Occipital lobe (tissue), 2 donors: ENCODE results near the gene MYOCD. TPM values are rescaled to one million over a fixed set of nuclear protein-coding genes. Genes with fewer than 3 reads are reported as not detected.
"Not testable (repeated sequence)": the region's sequence is repeated elsewhere in the genome, so short reads cannot be mapped to it uniquely, and the experiment has no call there.

Experiments
- DNase-seq: peaks from one replicate; lab custom pipeline; 2025; lab: John Stamatoyannopoulos, UW
- total RNA-seq: library from RNA; depleted of rRNA; stranded (reverse); fragments of >200 nt; gene quantifications from one replicate; pipeline ENCODE4 v1.2.3, GENCODE V29; 2014

MYOCD gene, protein sequence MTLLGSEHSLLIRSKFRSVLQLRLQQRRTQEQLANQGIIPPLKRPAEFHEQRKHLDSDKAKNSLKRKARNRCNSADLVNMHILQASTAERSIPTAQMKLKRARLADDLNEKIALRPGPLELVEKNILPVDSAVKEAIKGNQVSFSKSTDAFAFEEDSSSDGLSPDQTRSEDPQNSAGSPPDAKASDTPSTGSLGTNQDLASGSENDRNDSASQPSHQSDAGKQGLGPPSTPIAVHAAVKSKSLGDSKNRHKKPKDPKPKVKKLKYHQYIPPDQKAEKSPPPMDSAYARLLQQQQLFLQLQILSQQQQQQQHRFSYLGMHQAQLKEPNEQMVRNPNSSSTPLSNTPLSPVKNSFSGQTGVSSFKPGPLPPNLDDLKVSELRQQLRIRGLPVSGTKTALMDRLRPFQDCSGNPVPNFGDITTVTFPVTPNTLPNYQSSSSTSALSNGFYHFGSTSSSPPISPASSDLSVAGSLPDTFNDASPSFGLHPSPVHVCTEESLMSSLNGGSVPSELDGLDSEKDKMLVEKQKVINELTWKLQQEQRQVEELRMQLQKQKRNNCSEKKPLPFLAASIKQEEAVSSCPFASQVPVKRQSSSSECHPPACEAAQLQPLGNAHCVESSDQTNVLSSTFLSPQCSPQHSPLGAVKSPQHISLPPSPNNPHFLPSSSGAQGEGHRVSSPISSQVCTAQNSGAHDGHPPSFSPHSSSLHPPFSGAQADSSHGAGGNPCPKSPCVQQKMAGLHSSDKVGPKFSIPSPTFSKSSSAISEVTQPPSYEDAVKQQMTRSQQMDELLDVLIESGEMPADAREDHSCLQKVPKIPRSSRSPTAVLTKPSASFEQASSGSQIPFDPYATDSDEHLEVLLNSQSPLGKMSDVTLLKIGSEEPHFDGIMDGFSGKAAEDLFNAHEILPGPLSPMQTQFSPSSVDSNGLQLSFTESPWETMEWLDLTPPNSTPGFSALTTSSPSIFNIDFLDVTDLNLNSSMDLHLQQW
- 0.16 TPM for total RNA-seq

GRCh38 chr17:12665263-12666210 is at the start of gene MYOCD:
MYOCD (plus strand) TSS chr17:12665890; CDS start chr17:12666189, 299 bp downstream.
- no peak for DNase-seq

GRCh38 chr17:12616161-12616560 is 49.5 kb upstream of the MYOCD start:
- DNase-seq, result no peak

GRCh38 chr17:12618557-12618956 is 47.1 kb upstream of the MYOCD start:
- DNase-seq, result no peak

DNA sequence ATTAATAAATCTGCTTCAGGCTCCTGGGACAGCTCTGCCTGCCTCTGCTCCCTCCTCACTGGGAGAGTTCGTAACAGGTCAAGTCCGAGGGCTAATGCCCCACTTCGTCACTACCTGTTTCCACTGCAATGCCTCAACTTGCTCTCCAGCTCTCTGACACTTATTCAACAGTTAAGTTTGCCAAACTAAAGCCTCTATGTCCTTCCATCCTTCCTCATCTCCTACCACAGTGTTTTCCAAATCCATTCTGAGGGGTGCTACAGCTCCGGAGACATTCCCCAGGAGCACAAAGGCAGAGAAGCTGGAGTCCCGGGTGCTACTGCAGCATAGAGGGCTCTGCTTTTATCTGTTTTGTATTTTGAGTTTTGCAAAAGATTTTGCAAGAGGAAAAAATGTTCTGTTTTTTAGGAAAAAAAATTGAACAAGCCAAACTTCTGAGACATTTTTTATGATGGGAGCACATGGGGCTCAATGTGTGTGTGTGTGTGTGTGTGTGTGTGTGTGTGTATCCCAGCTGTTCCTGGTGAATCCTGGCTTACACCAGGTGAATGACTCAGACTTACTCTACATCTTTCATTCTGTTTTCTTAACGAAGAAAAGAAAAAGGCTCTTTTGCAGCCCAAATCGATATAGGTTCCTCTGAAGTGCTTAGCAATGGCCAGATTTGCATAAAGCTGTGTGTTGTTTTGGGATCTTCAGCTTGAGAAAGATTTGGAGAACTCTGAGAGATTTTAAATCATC is 46.1 kb upstream of the MYOCD start:
- DNase-seq, result no peak

- no peak for DNase-seq
Observed at GRCh38 chr17:12620200-12620720, 45.4 kb upstream of the MYOCD start.

GRCh38 chr17:12622726-12623125 is 43.0 kb upstream of the MYOCD start:
- DNase-seq, result no peak

- DNase-seq, result no peak
Observed at GRCh38 chr17:12623220-12623848, 42.4 kb upstream of the MYOCD start.

- DNase-seq, result no peak
Observed at GRCh38 chr17:12624211-12624610, 41.5 kb upstream of the MYOCD start.

DNA sequence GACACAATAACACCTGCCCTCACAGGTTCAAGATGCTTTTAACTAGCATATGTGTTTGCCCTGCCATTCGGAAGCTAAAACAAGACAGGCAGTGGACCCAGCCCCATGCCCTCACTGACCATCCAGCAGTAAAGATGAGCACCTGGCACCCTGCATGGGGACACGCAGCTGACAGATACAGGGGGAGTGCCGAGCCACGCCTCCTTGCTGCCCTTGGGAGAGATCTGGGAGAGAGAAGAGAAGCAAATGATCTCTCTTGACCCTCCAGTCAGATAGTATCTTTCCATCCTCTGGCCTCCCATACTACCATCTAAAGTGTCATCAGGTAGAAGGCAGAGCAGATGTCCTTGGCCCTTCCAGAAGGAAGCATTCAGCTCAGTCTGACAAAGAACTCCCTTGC is 40.6 kb upstream of the MYOCD start:
- DNase-seq, result no peak

DNA sequence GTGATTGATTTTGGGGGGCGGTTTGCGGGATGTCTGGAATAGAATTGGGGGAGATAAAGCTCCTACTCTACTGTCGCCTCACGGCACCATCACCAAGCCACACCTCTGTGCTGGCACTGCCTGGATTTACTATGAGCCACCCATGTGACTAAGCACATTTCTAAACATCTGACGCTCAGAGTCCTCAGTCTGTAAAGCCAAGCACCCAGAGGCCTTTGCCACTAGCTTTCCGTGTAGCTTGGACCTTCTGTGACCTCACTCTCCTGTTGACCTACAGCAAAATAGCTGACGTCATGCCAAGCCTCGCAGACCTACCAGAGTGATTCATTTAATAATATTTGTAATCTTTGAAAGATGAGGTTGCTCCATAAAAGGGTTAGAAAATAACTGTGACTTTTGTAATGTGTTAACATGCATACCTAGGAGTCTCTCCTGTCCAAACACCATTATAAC is 38.5 kb upstream of the MYOCD start:
- DNase-seq, result no peak

GRCh38 chr17:12627781-12628451 is 37.8 kb upstream of the MYOCD start:
- DNase-seq, result no peak

DNA sequence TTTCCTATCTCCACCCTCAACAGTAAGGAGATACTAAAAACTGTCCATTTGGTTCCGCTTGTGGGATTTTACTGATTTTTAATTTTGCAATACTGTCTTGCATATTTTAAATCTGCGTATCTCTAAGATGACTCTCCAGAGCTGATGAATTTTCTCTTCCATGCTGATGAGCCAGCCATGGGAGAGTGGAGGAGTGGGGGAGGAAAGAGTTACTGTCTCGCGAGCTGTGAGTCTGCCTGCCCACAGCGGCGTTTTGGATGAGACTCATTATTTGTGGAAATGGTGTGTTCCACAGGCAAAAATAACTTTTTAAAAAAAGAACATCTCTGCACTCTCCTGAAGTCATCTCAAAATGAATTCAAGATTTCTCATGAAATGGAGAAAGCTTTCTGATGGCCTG is 34.6 kb upstream of the MYOCD start:
- DNase-seq, result peak; percentile 8

DNA sequence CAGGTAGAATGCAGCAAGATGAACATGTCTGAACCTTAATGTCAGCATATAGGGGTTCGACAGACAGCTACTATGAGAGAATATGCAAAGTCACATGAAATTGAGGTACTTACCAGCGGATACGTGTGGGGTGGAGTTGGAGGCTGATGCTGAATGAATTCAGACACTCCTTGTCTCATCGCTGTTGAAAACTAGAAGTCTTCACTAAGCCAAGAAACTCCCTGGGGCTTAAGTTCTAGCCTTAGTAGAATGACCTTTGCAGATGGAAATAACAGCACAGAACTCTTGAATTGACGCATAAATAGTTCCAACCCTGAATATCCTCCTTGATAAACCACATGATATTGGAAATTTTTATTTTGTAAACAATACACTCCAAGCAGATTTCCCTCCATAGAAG is 32.9 kb upstream of the MYOCD start:
- no peak for DNase-seq

GRCh38 chr17:12634789-12635414 is 30.8 kb upstream of the MYOCD start:
- DNase-seq, result no peak

GRCh38 chr17:12635996-12636395 is 29.7 kb upstream of the MYOCD start:
- DNase-seq, result not testable (repeated sequence)

DNA sequence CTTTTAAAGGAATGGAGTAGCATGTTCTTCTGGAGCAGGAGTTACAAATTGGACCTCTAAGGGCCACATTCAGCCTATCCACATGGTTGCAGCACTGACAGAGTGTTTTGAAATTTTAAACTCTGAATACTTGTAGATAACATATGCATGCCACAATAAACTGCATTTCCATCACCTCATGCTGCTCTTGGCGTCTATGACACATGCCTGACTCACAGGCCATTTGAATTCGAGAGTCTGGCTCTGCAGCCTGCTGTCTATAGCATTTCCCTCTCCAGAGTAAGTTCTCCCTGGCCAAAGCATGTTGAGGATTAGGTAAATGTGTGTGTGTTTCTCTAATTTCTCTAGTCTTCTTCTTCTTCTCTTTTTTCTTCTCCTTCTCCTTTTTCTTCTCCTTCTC is 28.7 kb upstream of the MYOCD start:
- no peak for DNase-seq

- no peak for DNase-seq
Observed at GRCh38 chr17:12637745-12638651, 27.7 kb upstream of the MYOCD start.

DNA sequence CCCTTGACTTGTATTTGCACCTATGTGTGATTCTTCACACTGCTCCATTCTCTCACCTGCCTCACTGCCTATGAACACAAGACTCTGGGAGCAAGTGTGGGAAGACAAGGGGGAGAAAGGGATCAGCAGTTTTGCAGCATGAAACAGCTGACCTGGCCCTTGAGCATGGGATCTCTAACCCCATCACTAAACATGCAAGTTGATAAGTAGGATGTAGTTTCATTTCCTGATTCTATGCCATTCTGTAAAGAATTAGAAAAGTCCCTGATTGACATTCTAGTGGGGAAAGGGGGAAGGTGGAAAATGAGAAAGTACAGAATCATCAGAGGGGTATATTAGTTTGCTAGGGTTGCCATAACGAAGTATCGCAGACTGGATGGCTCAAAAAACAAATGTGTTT is 25.3 kb upstream of the MYOCD start:
- DNase-seq, result no peak
